Measurements from ENCODE around the gene ARHGEF1. TPM values are rescaled to one million over a fixed set of nuclear protein-coding genes. Genes with fewer than 3 reads are reported as not detected.

ARHGEF1 gene
- total RNA-seq, 1 experiment from 2014 or later = 69.5 TPM

GRCh38 chr19:41879080-41879479 is 3.9 kb upstream of the ARHGEF1 start:
- Histone ChIP-seq H3K4me1 (ENCODE audit: control insufficient read depth, insufficient read depth, low read length) (no peaks in the 10 kb centered on the region), H3K9me3 (ENCODE audit: control insufficient read depth, insufficient read depth, low read depth, low read length) (no peaks in the 10 kb centered on the region), H3K27me3 (ENCODE audit: control insufficient read depth, insufficient read depth, low read length) (no peaks in the 10 kb centered on the region), H3K27ac (ENCODE audit: low read length) (no peak overlapping the region), H3K4me3 (ENCODE audit: low read depth in 2 of 2, low read length in 2 of 2) (no peak overlapping the region), H3K36me3 (ENCODE audit: control insufficient read depth, insufficient read depth, low read length) (no peaks in the 10 kb centered on the region; the same call in 1 of the 2 replicates)
- no peak for TF ChIP-seq SIN3A (IDR thresholded peaks at IDR 0.05; ENCODE audit: borderline replicate concordance, insufficient read depth, low read depth, low read length)
- no peak for TF ChIP-seq CTCF (IDR thresholded peaks at IDR 0.05)
- TF ChIP-seq REST (IDR thresholded peaks at IDR 0.05; ENCODE audit: insufficient read depth in 1 of 2, low read depth in 2 of 2, low read length in 1 of 2) = no peak
- no peak for TF ChIP-seq POLR2AphosphoS5 (IDR thresholded peaks at IDR 0.05; ENCODE audit: low read depth, low read length)
- no peak for TF ChIP-seq TCF7L2 (IDR thresholded peaks at IDR 0.05; ENCODE audit: low read depth, low read length)
- DNase-seq (ENCODE audit: low read depth, low spot score) = no peak
- in situ Hi-C loops (cut with HindIII; ENCODE audit: low pct_unique_long_range_greater_than_20kb, low sequenced_read_pairs) = no loop called here
- no peak for ATAC-seq
- POLR2A ChIA-PET = no interaction called here
- CTCF ChIA-PET = no interaction called here
- intact Hi-C loops (cut with micrococcal nuclease; ENCODE audit: unreplicated experiment) = loop anchor here (5.0 kb wide), 1 partner anchor 78 kb away; the partner anchor contains the start of gene RABAC1
- BruUV-seq (replicated peaks) = no TSS peak

GRCh38 chr19:41879670-41880328 is 3.2 kb upstream of the ARHGEF1 start:
- no TSS peak for BruUV-seq (replicated peaks)
- in situ Hi-C loops (cut with HindIII; ENCODE audit: low pct_unique_long_range_greater_than_20kb, low sequenced_read_pairs) (no loop called here), intact Hi-C loops (cut with micrococcal nuclease; ENCODE audit: unreplicated experiment) (loop anchor here (5.0 to 10.0 kb wide), 2 partner anchors 55 to 78 kb away; partner anchors contain the start of gene RABAC1)
- Histone ChIP-seq H3K27ac (ENCODE audit: low read length) (no peak overlapping the region), H3K9me3 (ENCODE audit: control insufficient read depth, insufficient read depth, low read depth, low read length) (no peaks in the 10 kb centered on the region), H3K4me1 (ENCODE audit: control insufficient read depth, insufficient read depth, low read length) (peaks cover under 1% of the 10 kb centered on the region), H3K36me3 (ENCODE audit: control insufficient read depth, insufficient read depth, low read length) (no peaks in the 10 kb centered on the region; the same call in 1 of the 2 replicates), H3K27me3 (ENCODE audit: control insufficient read depth, insufficient read depth, low read length) (no peaks in the 10 kb centered on the region), H3K4me3 (ENCODE audit: low read depth in 2 of 2, low read length in 2 of 2) (no peak overlapping the region)
- no peak for ATAC-seq
- POLR2A ChIA-PET = interaction anchor here (0.6 kb wide), 1 partner anchor 19 kb away, joined by 8 read pairs; no protein-coding TSS in a partner anchor
- no peak for TF ChIP-seq TCF7L2 (IDR thresholded peaks at IDR 0.05; ENCODE audit: low read depth, low read length)
- no peak for TF ChIP-seq CTCF (IDR thresholded peaks at IDR 0.05)
- TF ChIP-seq SIN3A (IDR thresholded peaks at IDR 0.05; ENCODE audit: borderline replicate concordance, insufficient read depth, low read depth, low read length) = no peak
- no peak for TF ChIP-seq POLR2AphosphoS5 (IDR thresholded peaks at IDR 0.05; ENCODE audit: low read depth, low read length)
- no peak for TF ChIP-seq REST (IDR thresholded peaks at IDR 0.05; ENCODE audit: insufficient read depth in 1 of 2, low read depth in 2 of 2, low read length in 1 of 2)
- DNase-seq (ENCODE audit: low read depth, low spot score) = no peak
- CTCF ChIA-PET = no interaction called here

Measured in Panc1 (cell line).